ENCODE data around the gene TACC2.

Gene TACC2

GRCh38 chr10:122082616-122083477 lies 93.9 kb downstream of the TACC2 start:
- DNase-seq (ENCODE audit: low read depth) = no peak
- H3K4me3 ChIP-seq (ENCODE audit: low read depth, low read length) = no peak overlapping the region
- in situ Hi-C loops (cut with HindIII; ENCODE audit: low sequenced_read_pairs) = no loop called here
- TF ChIP-seq, protein P1, sequence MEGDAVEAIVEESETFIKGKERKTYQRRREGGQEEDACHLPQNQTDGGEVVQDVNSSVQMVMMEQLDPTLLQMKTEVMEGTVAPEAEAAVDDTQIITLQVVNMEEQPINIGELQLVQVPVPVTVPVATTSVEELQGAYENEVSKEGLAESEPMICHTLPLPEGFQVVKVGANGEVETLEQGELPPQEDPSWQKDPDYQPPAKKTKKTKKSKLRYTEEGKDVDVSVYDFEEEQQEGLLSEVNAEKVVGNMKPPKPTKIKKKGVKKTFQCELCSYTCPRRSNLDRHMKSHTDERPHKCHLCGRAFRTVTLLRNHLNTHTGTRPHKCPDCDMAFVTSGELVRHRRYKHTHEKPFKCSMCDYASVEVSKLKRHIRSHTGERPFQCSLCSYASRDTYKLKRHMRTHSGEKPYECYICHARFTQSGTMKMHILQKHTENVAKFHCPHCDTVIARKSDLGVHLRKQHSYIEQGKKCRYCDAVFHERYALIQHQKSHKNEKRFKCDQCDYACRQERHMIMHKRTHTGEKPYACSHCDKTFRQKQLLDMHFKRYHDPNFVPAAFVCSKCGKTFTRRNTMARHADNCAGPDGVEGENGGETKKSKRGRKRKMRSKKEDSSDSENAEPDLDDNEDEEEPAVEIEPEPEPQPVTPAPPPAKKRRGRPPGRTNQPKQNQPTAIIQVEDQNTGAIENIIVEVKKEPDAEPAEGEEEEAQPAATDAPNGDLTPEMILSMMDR (IDR thresholded peaks at IDR 0.05; ENCODE audit: low read depth, low read length, missing control alignments) = no peak

- in situ Hi-C loops (cut with HindIII; ENCODE audit: low sequenced_read_pairs) = no loop called here
- H3K4me3 ChIP-seq (ENCODE audit: low read depth, low read length) = no peak overlapping the region
- no peak for DNase-seq (ENCODE audit: low read depth)
- TF ChIP-seq, protein P1 (IDR thresholded peaks at IDR 0.05; ENCODE audit: low read depth, low read length, missing control alignments) = no peak
These were observed 94.6 kb downstream of the TACC2 start for GRCh38 chr10:122083478-122084025.

DNA sequence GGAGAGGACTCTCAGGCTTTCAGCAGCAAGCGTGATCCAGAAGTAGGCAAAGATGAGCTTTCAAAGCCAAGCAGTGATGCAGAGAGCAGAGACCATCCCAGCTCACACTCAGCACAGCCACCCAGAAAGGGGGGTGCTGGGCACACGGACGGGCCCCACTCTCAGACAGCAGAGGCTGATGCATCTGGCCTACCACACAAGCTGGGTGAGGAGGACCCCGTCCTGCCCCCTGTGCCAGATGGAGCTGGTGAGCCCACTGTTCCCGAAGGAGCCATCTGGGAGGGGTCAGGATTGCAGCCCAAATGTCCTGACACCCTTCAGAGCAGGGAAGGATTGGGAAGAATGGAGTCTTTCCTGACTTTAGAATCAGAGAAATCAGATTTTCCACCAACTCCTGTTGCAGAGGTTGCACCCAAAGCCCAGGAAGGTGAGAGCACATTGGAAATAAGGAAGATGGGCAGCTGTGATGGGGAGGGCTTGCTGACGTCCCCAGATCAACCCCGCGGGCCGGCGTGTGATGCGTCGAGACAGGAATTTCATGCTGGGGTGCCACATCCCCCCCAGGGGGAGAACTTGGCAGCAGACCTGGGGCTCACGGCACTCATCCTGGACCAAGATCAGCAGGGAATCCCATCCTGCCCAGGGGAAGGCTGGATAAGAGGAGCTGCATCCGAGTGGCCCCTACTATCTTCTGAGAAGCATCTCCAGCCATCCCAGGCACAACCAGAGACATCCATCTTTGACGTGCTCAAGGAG lies 95.5 kb downstream of the TACC2 start:
- TF ChIP-seq, protein P1 (IDR thresholded peaks at IDR 0.05; ENCODE audit: low read depth, low read length, missing control alignments) = no peak
- no peak for DNase-seq (ENCODE audit: low read depth)
- in situ Hi-C loops (cut with HindIII; ENCODE audit: low sequenced_read_pairs) = no loop called here
- no peak overlapping the region for H3K4me3 ChIP-seq (ENCODE audit: low read depth, low read length)

- no peak for DNase-seq (ENCODE audit: low read depth)
- TF ChIP-seq, protein P1 (IDR thresholded peaks at IDR 0.05; ENCODE audit: low read depth, low read length, missing control alignments) = no peak
- H3K4me3 ChIP-seq (ENCODE audit: low read depth, low read length) = no peak overlapping the region
- in situ Hi-C loops (cut with HindIII; ENCODE audit: low sequenced_read_pairs) = no loop called here
These were observed 96.5 kb downstream of the TACC2 start for GRCh38 chr10:122085423-122085911.

GRCh38 chr10:122086416-122087240 lies 97.7 kb downstream of the TACC2 start:
- H3K4me3 ChIP-seq (ENCODE audit: low read depth, low read length) = no peak overlapping the region
- TF ChIP-seq, protein P1 (IDR thresholded peaks at IDR 0.05; ENCODE audit: low read depth, low read length, missing control alignments) = no peak
- in situ Hi-C loops (cut with HindIII; ENCODE audit: low sequenced_read_pairs) = no loop called here
- no peak for DNase-seq (ENCODE audit: low read depth)

DNA sequence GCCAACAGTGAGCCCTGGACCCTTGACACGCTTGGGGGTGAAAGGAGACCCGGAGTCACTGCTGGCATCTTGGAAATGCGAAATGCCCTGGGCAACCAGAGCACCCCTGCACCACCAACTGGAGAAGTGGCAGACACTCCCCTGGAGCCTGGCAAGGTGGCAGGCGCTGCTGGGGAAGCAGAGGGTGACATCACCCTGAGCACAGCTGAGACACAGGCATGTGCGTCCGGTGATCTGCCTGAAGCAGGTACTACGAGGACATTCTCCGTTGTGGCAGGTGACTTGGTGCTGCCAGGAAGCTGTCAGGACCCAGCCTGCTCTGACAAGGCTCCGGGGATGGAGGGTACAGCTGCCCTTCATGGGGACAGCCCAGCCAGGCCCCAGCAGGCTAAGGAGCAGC lies 98.5 kb downstream of the TACC2 start:
- in situ Hi-C loops (cut with HindIII; ENCODE audit: low sequenced_read_pairs) = no loop called here
- H3K4me3 ChIP-seq (ENCODE audit: low read depth, low read length) = no peak overlapping the region
- TF ChIP-seq, protein P1 (IDR thresholded peaks at IDR 0.05; ENCODE audit: low read depth, low read length, missing control alignments) = no peak
- no peak for DNase-seq (ENCODE audit: low read depth)

Measured in astrocyte of the cerebellum (primary cell).